ENCODE results near the gene PSMD9.
"Not testable (repeated sequence)": the region's sequence is repeated elsewhere in the genome, so short reads cannot be mapped to it uniquely, and the experiment has no call there.

PSMD9 gene

GRCh38 chr12:121926874-121927706, 38.5 kb downstream of the PSMD9 start:
- DNase-seq = no peak

GRCh38 chr12:121927813-121928212, 39.2 kb downstream of the PSMD9 start:
- DNase-seq = no peak

DNA sequence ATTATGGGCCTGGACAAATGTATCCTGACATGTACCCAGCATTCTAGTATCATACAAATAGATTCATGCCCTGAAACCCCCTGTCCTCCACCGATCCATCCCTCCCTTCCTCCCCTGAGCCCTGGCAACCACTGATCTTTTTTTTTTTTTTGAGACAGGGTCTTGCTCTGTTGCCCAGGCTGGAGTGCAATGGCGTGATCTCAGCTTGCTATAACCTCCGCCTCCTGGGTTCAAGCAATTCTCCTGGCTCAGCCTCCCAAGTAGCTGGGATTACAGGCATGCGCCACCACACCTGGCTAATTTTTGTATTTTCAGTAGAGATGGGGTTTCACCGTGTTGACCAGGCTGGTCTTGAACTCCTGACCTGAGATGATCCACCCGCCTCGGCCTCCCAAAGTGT, 41.0 kb downstream of the PSMD9 start:
- DNase-seq = not testable (repeated sequence)

DNA sequence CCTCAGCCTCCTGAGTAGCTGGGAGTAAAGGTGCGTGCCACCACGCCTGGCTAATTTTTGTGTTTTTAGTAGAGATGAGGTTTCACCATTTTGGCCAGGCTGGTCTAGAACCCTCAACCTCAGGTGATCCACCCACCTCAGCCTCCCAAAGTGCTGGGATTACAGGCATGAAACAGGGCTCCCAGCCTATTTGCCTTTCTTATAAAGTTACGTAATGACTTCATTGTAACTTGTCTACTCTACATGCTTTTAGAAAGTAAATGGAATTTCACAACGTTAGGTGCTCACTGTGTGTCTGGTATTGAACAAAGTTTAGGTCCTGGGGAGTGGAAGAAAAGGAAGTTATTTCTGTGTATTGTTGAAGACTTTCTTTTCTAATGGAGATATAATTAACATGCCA, 42.3 kb downstream of the PSMD9 start:
- no peak for DNase-seq

DNA sequence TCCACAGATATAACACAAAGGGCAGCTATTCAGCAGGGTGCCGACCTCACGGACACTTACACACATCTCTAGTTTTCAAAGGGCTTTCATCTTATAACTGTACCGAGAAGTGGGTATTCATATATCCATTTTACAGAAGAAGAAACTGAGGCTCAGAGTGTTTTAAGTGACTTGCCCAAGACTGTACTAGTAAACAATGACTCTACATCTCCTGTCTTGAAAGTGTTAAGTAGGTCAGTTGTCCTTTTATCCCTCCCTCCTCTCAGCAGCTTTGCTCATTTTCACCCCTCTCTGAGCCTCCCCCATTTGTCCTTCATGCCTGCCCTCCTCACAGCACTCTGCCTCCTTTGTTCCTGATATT, 43.6 kb downstream of the PSMD9 start:
- no peak for DNase-seq

DNA sequence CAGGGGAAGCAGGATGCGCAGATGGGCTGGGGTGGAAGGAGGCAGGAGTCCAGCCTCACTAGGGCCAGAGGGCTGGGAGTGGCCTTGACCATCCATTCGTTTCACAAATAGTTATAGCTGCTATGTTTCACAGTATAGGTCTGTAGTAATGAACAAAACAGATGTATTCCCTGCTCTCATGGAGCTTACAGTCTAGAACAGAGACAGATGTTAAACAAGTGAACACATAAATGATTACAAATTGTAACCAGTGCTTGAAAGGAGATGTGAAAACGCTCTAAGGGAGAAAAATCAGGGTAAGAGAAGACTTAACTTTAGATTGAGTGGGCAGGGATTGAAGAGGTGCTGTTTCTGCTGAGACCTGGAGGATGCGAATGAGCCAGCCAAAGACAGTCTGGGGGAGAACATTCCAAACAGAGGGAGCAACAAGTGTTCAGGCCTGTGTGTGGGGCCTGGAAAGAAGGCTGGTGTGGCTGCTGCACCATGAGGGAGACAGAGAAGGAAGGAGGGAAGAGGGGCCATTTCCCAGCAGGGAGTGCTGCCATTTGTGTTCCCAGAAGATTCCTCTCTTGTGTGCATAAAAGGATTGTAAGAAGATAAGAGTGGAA, 44.4 kb downstream of the PSMD9 start:
- no peak for DNase-seq

GRCh38 chr12:121933522-121934308, 45.1 kb downstream of the PSMD9 start:
- no peak for DNase-seq

- no peak for DNase-seq
These were observed 45.7 kb downstream of the PSMD9 start for GRCh38 chr12:121934309-121934664.

- DNase-seq = no peak
These were observed 49.1 kb downstream of the PSMD9 start for GRCh38 chr12:121937654-121938053.

GRCh38 chr12:121939186-121939585, 50.6 kb downstream of the PSMD9 start:
- no peak for DNase-seq

GRCh38 chr12:121939992-121940766, 51.6 kb downstream of the PSMD9 start:
- DNase-seq = no peak

DNA sequence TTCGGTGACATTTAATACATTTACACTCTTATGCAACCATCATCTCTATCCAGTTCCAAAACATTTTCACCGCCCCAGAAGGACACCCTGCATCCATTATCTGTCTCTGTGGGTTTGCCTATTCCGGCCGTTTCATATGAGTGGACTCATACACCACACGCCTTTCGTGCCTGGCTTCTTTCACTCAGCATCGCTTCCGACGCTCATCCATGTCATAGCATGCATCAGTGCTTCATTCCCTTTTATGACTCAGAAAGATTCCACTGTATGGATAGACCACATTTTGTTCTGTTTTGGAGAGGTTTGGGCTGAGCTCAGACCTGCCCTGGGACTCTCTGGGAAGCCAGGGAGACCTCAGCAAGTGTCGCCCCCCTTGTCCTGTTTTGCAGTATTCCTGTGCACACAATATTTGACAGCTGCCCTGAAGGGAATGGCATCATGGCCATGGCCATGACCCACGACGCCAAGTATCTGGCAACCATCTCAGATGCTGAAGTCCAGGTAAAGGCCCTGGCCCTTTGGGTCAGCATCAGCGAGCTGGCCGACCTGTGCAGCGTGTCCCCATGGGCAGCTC, 53.6 kb downstream of the PSMD9 start:
- DNase-seq = no peak

GRCh38 chr12:121943926-121944325, 55.3 kb downstream of the PSMD9 start:
- DNase-seq = no peak

DNA sequence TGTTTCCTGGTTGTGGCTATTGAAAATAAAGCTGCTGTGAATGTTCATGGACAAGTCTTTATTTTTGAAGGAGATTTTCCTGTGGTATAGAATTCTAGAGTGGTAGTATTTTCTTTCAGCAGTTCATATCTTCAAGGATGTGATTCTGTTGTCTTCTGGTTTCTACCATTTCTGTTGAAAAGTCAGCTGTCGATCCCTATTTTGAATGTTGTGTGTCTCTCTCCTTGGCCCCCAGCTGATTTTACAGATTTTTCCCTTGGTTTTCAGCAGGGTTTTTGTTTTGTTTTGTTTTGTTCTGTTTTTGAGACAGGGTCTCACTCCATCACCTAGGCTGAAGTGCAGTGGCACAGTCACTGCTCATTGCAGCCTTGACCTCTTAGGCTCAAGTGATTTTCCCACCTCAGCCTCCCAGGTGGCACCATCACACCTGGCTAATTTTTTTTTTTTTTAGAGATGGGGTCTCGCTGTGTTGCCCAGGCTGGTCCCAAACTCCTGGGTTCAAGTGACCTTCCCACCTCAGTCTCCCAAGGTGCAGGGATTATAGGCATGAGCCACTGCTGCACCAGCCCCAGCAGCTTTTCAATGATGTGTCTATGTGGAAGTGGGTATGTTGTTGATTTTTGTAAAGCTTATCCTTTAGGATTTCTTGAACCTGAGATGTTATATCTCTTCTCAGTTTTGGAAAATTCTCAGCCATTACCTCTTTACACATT, 57.9 kb downstream of the PSMD9 start:
- DNase-seq = no peak

DNA sequence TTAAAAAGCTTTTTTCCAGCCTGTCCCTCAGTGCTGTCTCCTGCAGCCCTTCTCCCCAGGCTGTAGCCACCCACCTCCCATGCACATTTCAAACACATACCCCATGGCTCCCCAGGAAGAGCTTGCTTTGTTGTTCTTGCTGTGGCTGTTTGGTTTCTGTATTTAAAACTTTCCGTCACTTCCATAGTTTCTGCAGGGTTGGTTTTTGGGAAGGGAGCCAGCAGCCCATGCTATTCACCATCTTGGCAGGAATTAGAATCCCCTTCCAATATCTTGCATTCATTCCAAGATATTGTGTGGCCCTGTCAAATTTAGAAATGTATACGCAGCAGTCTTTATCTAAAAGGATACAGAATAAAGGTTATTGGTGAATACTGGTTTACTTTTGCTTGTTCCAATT, 59.4 kb downstream of the PSMD9 start:
- no peak for DNase-seq

- no peak for DNase-seq
These were observed 61.2 kb downstream of the PSMD9 start for GRCh38 chr12:121949648-121950397.

- DNase-seq = no peak
These were observed 64.6 kb downstream of the PSMD9 start for GRCh38 chr12:121953117-121953692.

DNA sequence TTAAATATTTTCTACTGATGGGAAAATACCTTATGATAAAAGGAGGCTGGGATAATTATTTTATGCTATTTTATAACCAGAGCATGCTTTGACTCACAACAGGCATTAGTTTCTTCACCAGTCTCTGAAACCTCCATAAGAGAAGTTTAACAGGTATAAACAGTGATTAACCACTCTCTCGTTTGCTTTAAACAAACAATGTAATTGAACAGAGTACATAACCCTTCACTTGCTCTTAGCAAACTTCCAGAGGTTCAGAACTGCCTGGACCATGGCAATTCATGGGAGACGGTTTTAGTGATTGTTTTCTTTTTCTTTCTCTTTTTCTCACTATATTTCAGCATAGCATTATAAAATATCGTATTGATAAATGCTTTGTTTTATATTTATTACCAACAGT, 65.1 kb downstream of the PSMD9 start:
- DNase-seq = no peak

DNA sequence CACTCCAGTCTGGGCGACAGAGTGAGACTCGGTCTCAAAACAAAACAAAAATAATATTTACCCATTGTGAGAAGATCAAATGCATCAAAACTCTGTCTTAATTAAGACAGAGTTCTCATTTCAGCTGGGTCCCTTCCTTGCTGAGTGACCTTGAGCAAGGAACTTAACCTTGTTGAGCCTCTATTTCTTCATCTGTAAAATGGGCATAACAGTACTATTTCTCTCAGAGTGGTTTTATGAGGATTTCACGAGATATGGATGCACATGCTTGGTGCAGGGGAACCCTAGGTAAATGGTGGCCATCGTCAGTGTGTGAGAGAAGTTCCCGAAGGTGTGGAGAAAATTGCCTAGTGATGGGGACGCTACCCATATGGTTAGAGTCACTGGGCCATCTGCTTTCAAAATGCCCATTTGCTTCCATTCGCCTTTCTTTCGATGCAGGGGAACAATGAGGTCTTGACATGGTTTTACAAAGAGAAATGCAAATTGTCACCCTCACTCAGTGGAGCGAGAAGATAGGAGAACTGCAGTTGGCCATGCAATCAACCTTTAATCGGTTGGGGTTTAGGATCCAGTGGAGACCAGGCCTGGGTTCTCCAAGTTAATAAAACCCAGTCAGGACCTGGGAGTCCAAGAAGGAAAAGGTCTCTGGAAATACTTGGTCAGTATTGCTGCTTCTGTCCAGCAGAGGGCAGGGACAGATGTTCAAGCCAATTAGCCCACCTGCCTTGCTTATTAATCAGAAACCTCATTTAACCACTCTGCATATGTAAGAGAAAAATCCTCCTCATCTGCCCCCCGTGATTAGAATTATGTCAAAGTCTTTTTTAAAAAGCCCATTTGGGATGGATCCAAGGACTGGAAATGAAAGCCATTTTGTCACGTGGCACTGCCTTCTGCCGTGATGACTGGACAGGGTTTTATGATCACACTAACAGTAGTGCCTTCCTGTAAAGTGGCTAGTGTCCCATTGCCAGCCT, 67.0 kb downstream of the PSMD9 start:
- no peak for DNase-seq
